Spleen (tissue), 11 donors: ENCODE data around the gene LPIN3. TPM values are rescaled to one million over a fixed set of nuclear protein-coding genes. Genes with fewer than 3 reads are reported as not detected.
A peak's percentile ranks its signal among the peaks of the same experiment; 100 is the strongest.

Source experiments
- DNase-seq: peaks from one replicate; pipeline ENCODE4 v3.0.0-alpha.2; 2020
- H3K27ac ChIP-seq, 8 donors: fragments of 200-600 bp; sonication (generic) in 7 of 8; 1 replicate in 4 of 8; 2 replicates in 4 of 8; pipeline versions ENCODE4 v1.5.0 to v1.8.0; 2016 to 2021; ENCODE audit warnings: inconsistent platforms in 4 of 8, mild to moderate bottlenecking in 4 of 8, moderate library complexity in 1 of 8
- H3K27me3 ChIP-seq, 7 donors: fragments of 200-600 bp; sonication (generic) in 6 of 7; replicated peaks in 1 of 7; 1 replicate in 4 of 7; 2 replicates in 3 of 7; pipeline versions ENCODE4 v1.5.0 to v1.8.0; 2016 to 2021; ENCODE audit warnings: inconsistent platforms in 3 of 7, mild to moderate bottlenecking in 1 of 7
- H3K36me3 ChIP-seq, 6 donors: fragments of 200-600 bp; sonication (generic) in 5 of 6; 1 replicate in 4 of 6; 2 replicates in 2 of 6; pipeline versions ENCODE4 v1.5.0 to v1.8.0; 2016 to 2021; ENCODE audit warnings: inconsistent platforms in 2 of 6
- H3K4me1 ChIP-seq, 6 donors: fragments of 200-600 bp; sonication (generic) in 5 of 6; 1 replicate in 3 of 6; 2 replicates in 3 of 6; pipeline versions ENCODE4 v1.5.0 to v1.8.0; 2016 to 2021; ENCODE audit warnings: inconsistent platforms in 3 of 6
- H3K4me3 ChIP-seq, 8 donors: fragments of 200-600 bp; sonication (generic) in 7 of 8; 1 replicate in 4 of 8; 2 replicates in 4 of 8; pipeline versions ENCODE4 v1.5.0 to v1.8.0; 2016 to 2021; ENCODE audit warnings: inconsistent platforms in 4 of 8, mild to moderate bottlenecking in 4 of 8, moderate library complexity in 2 of 8
- H3K9me3 ChIP-seq, 8 donors: fragments of 200-600 bp; sonication (generic) in 7 of 8; 1 replicate in 4 of 8; 2 replicates in 4 of 8; pipeline versions ENCODE4 v1.5.0 to v1.8.0; 2016 to 2021; ENCODE audit warnings: inconsistent platforms in 4 of 8
- CTCF ChIP-seq, 11 experiments: fragments of 200-600 bp in 7 of 11; fragments of 450-650 bp in 4 of 11; sonication (generic) in 4 of 11; IDR thresholded peaks in 8 of 11; conservative IDR thresholded peaks in 3 of 11; 1 replicate in 7 of 11; 2 replicates in 4 of 11; pipeline versions ENCODE4 v1.4.0 to v1.8.0; 2016 to 2021; ENCODE audit warnings: antibody characterized with exemption in 11 of 11, inconsistent platforms in 4 of 11, mild to moderate bottlenecking in 1 of 11
- POLR2A ChIP-seq, 3 donors: fragments of 450-650 bp; IDR thresholded peaks; one replicate each; pipeline ENCODE4 v1.5.1; 2017; ENCODE audit warnings: antibody characterized with exemption in 3 of 3, mild to moderate bottlenecking in 1 of 3
- POLR2AphosphoS5 ChIP-seq, 3 donors: sonication (generic); formaldehyde crosslinking; IDR thresholded peaks; one replicate each; pipeline ENCODE4 v1.5.1; 2017; ENCODE audit warnings: antibody characterized with exemption in 3 of 3
- WGBS, 5 donors: extraction: QIAGEN DNeasy Blood & Tissue Kit in 3 of 5; methylation state at CpG; one replicate each; pipeline versions ENCODE4 v1.1.5 to v1.1.7; 2013 to 2018; 5-methylcytosine and 5-hydroxymethylcytosine counted together
- intact Hi-C: fragments of 100-400 bp; cut with DNase I; formaldehyde crosslinking; loops from one replicate; pipeline ENCODE4 v1.15.0; 2023; ENCODE audit warnings: low total_unique reads
- polyA plus RNA-seq, 3 donors: library from polyadenylated mRNA; stranded (reverse); fragments of 200-250 nt; gene quantifications; one replicate each; pipeline ENCODE4 v1.2.1, GENCODE V29; 2013
- total RNA-seq, 7 donors: library from RNA; depleted of rRNA in 3 of 7; stranded (reverse); fragments of >200 nt in 3 of 7; fragmentation: NEBNext Ultra II Directional in 4 of 7; extraction: Animal tissue kit (Norgen Biotek cat#: 25700) in 4 of 7; gene quantifications; one replicate each; pipeline versions ENCODE4 v1.1.0 to v1.2.1, GENCODE V29; 2016 to 2021
- donor health status: healthy with polysubstance abuse.
- donor health status: DM: no; HTN: no; CAD: no; lungs with moderate emphysema.
- donor health status: DM: no; HTN: no; CAD: no.
- donor health status: Bipolar disorder and iron deficiency.
- donor health status: healthy.
- donor health status: DM: no; HTN: no; CAD: no.
- donor health status: DM: yes; HTN: yes; CAD: no.

LPIN3 gene
- total and polyA plus RNA-seq, 10 donors: 2.5 to 9.6 (median 4.4) TPM

- Histone ChIP-seq H3K27ac (peak within 1 kb of the TSS; percentile 58 to 93 (median 86)), H3K36me3 (peaks cover 0 to under 1% (median 0%) of the 10 kb centered on the region in 6 donors), H3K4me1 (peaks cover 10 to 25% (median 17%) of the 10 kb centered on the region in 6 donors), H3K9me3 (no peaks in the 10 kb centered on the region), H3K4me3 (peak within 1 kb of the TSS; percentile 78 to 97 (median 87)), H3K27me3 (no peaks in the 10 kb centered on the region)
- peak; percentile 99 for DNase-seq
- TF ChIP-seq CTCF (IDR thresholded peaks at IDR 0.05 in 8 of 11, conservative IDR thresholded peaks at IDR 0.05 in 3 of 11) (peak in 1 of 11 experiments; percentile 21), POLR2AphosphoS5 (IDR thresholded peaks at IDR 0.05) (peak; percentile 79 to 91 (median 85)), POLR2A (IDR thresholded peaks at IDR 0.05) (peak in 1 of 3 donors; percentile 22)
- 0 to 1% (median 0%) methylated on average over 7 to 63 of the region's 64 CpGs for WGBS, 5 donors
- intact Hi-C loops: no loop called here
These were observed 22.9 kb upstream of the LPIN3 start, which contains the start of gene ZHX3 for GRCh38 chr20:41317546-41318270. Gene ZHX3 (minus strand): TSS chr20:41317731. CDS start chr20:41204916, 112,815 bp downstream.

- no peak for TF ChIP-seq POLR2AphosphoS5 (IDR thresholded peaks at IDR 0.05)
- TF ChIP-seq CTCF (IDR thresholded peaks at IDR 0.05 in 8 of 11, conservative IDR thresholded peaks at IDR 0.05 in 3 of 11): no peak
- TF ChIP-seq POLR2A (IDR thresholded peaks at IDR 0.05): no peak
- intact Hi-C loops: no loop called here
- no peak for DNase-seq
- Histone ChIP-seq H3K27ac (peak overlapping the region in 7 of 8 donors; percentile 44 to 93 (median 87)), H3K4me1 (peaks cover 10 to 25% (median 17%) of the 10 kb centered on the region in 6 donors), H3K9me3 (no peaks in the 10 kb centered on the region), H3K4me3 (peak overlapping the region in 4 of 8 donors; percentile 86 to 97 (median 90)), H3K27me3 (no peaks in the 10 kb centered on the region), H3K36me3 (no peaks in the 10 kb centered on the region)
- WGBS, 5 donors: 55 to 71% (median 57%) methylated on average over 5 of the region's 5 CpGs
These were observed 22.4 kb upstream of the LPIN3 start for GRCh38 chr20:41318271-41318649.

GRCh38 chr20:41320441-41320840, 20.2 kb upstream of the LPIN3 start:
- intact Hi-C loops: no loop called here
- DNase-seq: no peak
- TF ChIP-seq CTCF (IDR thresholded peaks at IDR 0.05 in 8 of 11, conservative IDR thresholded peaks at IDR 0.05 in 3 of 11) (no peak), POLR2AphosphoS5 (IDR thresholded peaks at IDR 0.05) (no peak), POLR2A (IDR thresholded peaks at IDR 0.05) (no peak)
- no peaks in the 10 kb centered on the region for H3K9me3 ChIP-seq
- no peaks in the 10 kb centered on the region for H3K27me3 ChIP-seq
- H3K27ac ChIP-seq: no peak overlapping the region
- H3K36me3 ChIP-seq: no peaks in the 10 kb centered on the region
- H3K4me3 ChIP-seq: no peak overlapping the region
- H3K4me1 ChIP-seq: peaks cover 10 to 24% (median 17%) of the 10 kb centered on the region in 6 donors

- H3K27ac ChIP-seq: no peak overlapping the region
- DNase-seq: no peak
- no peaks in the 10 kb centered on the region for H3K9me3 ChIP-seq
- H3K36me3 ChIP-seq: no peaks in the 10 kb centered on the region
- H3K4me1 ChIP-seq: peaks cover 8 to 19% (median 15%) of the 10 kb centered on the region in 6 donors
- WGBS, 5 donors: 59 to 79% (median 74%) methylated on average over 1 of the region's 1 CpG
- H3K4me3 ChIP-seq: no peak overlapping the region
- intact Hi-C loops: no loop called here
- TF ChIP-seq POLR2AphosphoS5 (IDR thresholded peaks at IDR 0.05) (no peak), POLR2A (IDR thresholded peaks at IDR 0.05) (no peak)
- no peaks in the 10 kb centered on the region for H3K27me3 ChIP-seq
These were observed 19.6 kb upstream of the LPIN3 start for GRCh38 chr20:41320976-41321375.
